Astrocyte (in vitro differentiated cells and primary cell): ENCODE results near the gene TTC23. TPM values are rescaled to one million over a fixed set of nuclear protein-coding genes. Genes with fewer than 3 reads are reported as not detected.

ENCODE experiments used
- DNase-seq: peaks from one replicate; pipeline ENCODE4 v3.0.0-alpha.2; 2010; ENCODE audit warnings: low read depth
- FAIRE-seq: peaks from 2 replicates; lab custom pipeline; 2011; peaks lifted over from hg19 to GRCh38; lab: Jason Lieb, UNC
- H2AFZ ChIP-seq: 2 replicates; pipeline ENCODE4 v1.6.0; 2012; ENCODE audit warnings: low read depth, low read length, inconsistent platforms
- H3K27ac ChIP-seq: 2 replicates; pipeline ENCODE4 v1.5.1; 2011; ENCODE audit warnings: low read depth, low read length, inconsistent platforms
- H3K27me3 ChIP-seq: 2 replicates; pipeline ENCODE4 v1.6.0; 2011; ENCODE audit warnings: low read length, inconsistent platforms; ENCODE audit not compliant: insufficient read depth
- H3K36me3 ChIP-seq: 2 replicates; pipeline ENCODE4 v1.5.1; 2011; ENCODE audit warnings: low read length, inconsistent platforms; ENCODE audit not compliant: insufficient read depth
- H3K4me1 ChIP-seq: 2 replicates; pipeline ENCODE4 v1.5.1; 2011; ENCODE audit warnings: low read length, inconsistent platforms; ENCODE audit not compliant: insufficient read depth
- H3K4me2 ChIP-seq: 2 replicates; pipeline ENCODE4 v1.6.0; 2012; ENCODE audit warnings: low read length, inconsistent platforms
- H3K4me3 ChIP-seq: 2 replicates; pipeline ENCODE4 v1.5.1; 2011; ENCODE audit warnings: low read depth, mild to moderate bottlenecking, low read length, inconsistent platforms; ENCODE audit not compliant: insufficient read depth
- H3K79me2 ChIP-seq: 2 replicates; pipeline ENCODE4 v1.6.0; 2012; ENCODE audit warnings: mild to moderate bottlenecking, low read length, inconsistent platforms; ENCODE audit not compliant: insufficient read depth
- H3K9ac ChIP-seq: 2 replicates; pipeline ENCODE4 v1.6.0; 2012; ENCODE audit warnings: mild to moderate bottlenecking, low read length, inconsistent platforms
- H3K9me3 ChIP-seq: 2 replicates; pipeline ENCODE4 v1.5.1; 2012; ENCODE audit warnings: low read depth, mild to moderate bottlenecking, low read length, inconsistent platforms; ENCODE audit not compliant: insufficient read depth
- H4K20me1 ChIP-seq: 2 replicates; pipeline ENCODE4 v1.6.0; 2012; ENCODE audit warnings: low read length, inconsistent platforms; ENCODE audit not compliant: insufficient read depth
- H3K27ac Mint-ChIP-seq: one replicate; pipeline ENCODE4 v1.8.0; 2021; ENCODE audit warnings: mild to moderate bottlenecking, mixed read lengths; ENCODE audit not compliant: unreplicated experiment
- H3K27me3 Mint-ChIP-seq: one replicate; pipeline ENCODE4 v1.8.0; 2021; ENCODE audit warnings: low read depth, mixed read lengths; ENCODE audit not compliant: unreplicated experiment
- H3K36me3 Mint-ChIP-seq: one replicate; pipeline ENCODE4 v1.8.0; 2021; ENCODE audit warnings: low read depth, mixed read lengths; ENCODE audit not compliant: unreplicated experiment
- H3K4me1 Mint-ChIP-seq: one replicate; pipeline ENCODE4 v1.8.0; 2021; ENCODE audit warnings: low read depth, mixed read lengths; ENCODE audit not compliant: unreplicated experiment
- H3K4me3 Mint-ChIP-seq: one replicate; pipeline ENCODE4 v1.8.0; 2021; ENCODE audit warnings: mild to moderate bottlenecking, moderate library complexity, mixed read lengths; ENCODE audit not compliant: unreplicated experiment
- H3K9me3 Mint-ChIP-seq: one replicate; pipeline ENCODE4 v1.8.0; 2021; ENCODE audit warnings: mild to moderate bottlenecking, mixed read lengths; ENCODE audit not compliant: unreplicated experiment
- EZH2 ChIP-seq: IDR thresholded peaks from 2 replicates; pipeline ENCODE4 v1.6.1; 2012; ENCODE audit warnings: mild to moderate bottlenecking, low read length, inconsistent platforms; ENCODE audit not compliant: insufficient read depth
- total RNA-seq: library from RNA; stranded (reverse); gene quantifications from 2 replicates; pipeline ENCODE4 v1.2.1, GENCODE V29; 2021
- TF ChIP-seq, protein P1 (sequence below): IDR thresholded peaks from 2 replicates; pipeline ENCODE4 v1.5.1; 2011; ENCODE audit warnings: low read depth, mild to moderate bottlenecking, inconsistent platforms, low read length, moderate library complexity; ENCODE audit not compliant: insufficient read depth

The TTC23 gene
- total RNA-seq, 1 donor from 2014 or later, result 20.2 TPM

GRCh38 chr15:99157456-99157855, 91.9 kb downstream of the TTC23 start:
- DNase-seq, result no peak
- H3K4me2 ChIP-seq, result no peak overlapping the region
- Mint-ChIP-seq H3K27me3 (no peaks in the 10 kb centered on the region), H3K4me1 (peaks cover 2% of the 10 kb centered on the region), H3K9me3 (no peaks in the 10 kb centered on the region), H3K27ac (no peak overlapping the region), H3K36me3 (peaks cover 32% of the 10 kb centered on the region), H3K4me3 (no peak overlapping the region)
- H3K27me3 ChIP-seq, result no peaks in the 10 kb centered on the region
- TF ChIP-seq, protein P1, sequence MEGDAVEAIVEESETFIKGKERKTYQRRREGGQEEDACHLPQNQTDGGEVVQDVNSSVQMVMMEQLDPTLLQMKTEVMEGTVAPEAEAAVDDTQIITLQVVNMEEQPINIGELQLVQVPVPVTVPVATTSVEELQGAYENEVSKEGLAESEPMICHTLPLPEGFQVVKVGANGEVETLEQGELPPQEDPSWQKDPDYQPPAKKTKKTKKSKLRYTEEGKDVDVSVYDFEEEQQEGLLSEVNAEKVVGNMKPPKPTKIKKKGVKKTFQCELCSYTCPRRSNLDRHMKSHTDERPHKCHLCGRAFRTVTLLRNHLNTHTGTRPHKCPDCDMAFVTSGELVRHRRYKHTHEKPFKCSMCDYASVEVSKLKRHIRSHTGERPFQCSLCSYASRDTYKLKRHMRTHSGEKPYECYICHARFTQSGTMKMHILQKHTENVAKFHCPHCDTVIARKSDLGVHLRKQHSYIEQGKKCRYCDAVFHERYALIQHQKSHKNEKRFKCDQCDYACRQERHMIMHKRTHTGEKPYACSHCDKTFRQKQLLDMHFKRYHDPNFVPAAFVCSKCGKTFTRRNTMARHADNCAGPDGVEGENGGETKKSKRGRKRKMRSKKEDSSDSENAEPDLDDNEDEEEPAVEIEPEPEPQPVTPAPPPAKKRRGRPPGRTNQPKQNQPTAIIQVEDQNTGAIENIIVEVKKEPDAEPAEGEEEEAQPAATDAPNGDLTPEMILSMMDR, result no peak
- TF ChIP-seq EZH2, result no peak
- H3K79me2 ChIP-seq, result no peaks in the 10 kb centered on the region
- H3K4me1 ChIP-seq, result no peaks in the 10 kb centered on the region
- H3K9ac ChIP-seq, result no peak overlapping the region
- no peak for FAIRE-seq
- H3K4me3 ChIP-seq, result no peak overlapping the region
- no peaks in the 10 kb centered on the region for H4K20me1 ChIP-seq
- H2AFZ ChIP-seq, result no peak overlapping the region
- H3K27ac ChIP-seq, result no peak overlapping the region
- peaks cover 5% of the 10 kb centered on the region for H3K36me3 ChIP-seq
- no peaks in the 10 kb centered on the region for H3K9me3 ChIP-seq

DNA sequence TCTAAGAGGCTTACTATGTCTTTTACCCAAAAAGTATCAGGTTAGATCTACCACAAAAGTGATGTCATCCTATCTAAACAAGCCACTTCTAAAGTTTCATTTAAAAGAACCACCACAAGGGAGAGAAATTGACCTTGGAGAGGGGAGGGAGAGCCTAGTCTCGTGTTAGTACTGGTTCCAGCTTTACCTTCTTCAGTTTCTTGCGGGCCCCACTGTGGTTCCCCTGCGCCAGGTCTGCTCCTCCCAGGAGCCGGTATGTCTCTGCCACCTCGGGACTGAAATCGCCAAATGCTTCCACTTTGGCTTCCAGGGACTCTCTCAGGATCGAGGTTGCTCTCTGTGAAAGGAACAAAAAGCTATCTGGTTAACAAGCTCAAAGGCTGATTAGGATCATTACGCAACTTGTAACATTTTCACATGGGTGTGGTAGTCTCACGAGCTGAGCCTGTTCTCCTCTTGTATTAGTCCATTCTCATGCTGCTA, 93.4 kb downstream of the TTC23 start:
- Histone ChIP-seq H3K4me2 (peak overlapping the region; percentile 6), H2AFZ (no peak overlapping the region), H3K36me3 (peaks cover 3% of the 10 kb centered on the region), H3K4me3 (no peak overlapping the region), H3K79me2 (no peaks in the 10 kb centered on the region), H3K4me1 (no peaks in the 10 kb centered on the region), H3K9ac (no peak overlapping the region), H3K9me3 (no peaks in the 10 kb centered on the region), H3K27ac (no peak overlapping the region), H4K20me1 (no peaks in the 10 kb centered on the region), H3K27me3 (no peaks in the 10 kb centered on the region)
- FAIRE-seq (no peak), DNase-seq (peak; percentile 56)
- Mint-ChIP-seq H3K36me3 (peaks cover 38% of the 10 kb centered on the region), H3K27me3 (no peaks in the 10 kb centered on the region), H3K4me1 (peaks cover 2% of the 10 kb centered on the region), H3K27ac (no peak overlapping the region), H3K9me3 (no peaks in the 10 kb centered on the region), H3K4me3 (no peak overlapping the region)
- TF ChIP-seq, protein P1, result no peak
- TF ChIP-seq EZH2, result no peak

DNA sequence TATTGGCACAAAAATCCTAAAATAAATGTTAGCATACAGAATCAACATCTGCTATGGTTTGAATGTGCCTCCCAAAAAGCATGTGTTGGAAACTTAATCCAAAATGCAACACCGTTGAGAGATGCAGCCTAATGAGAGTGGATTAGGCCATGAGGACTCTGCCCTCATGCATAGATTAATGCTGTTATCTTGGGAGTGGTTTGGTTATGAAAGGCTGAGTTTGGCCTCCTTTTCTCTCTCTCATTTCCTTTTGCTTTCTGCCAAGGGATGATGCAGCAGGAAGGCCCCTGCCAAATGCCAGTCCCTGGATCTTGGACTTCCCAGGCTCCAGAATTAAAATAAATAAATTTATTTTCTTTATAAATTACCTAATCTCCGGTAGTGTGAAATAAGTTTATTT, 95.1 kb downstream of the TTC23 start:
- H3K4me2 ChIP-seq, result no peak overlapping the region
- no peak overlapping the region for H3K27ac ChIP-seq
- H3K4me3 ChIP-seq, result no peak overlapping the region
- H3K36me3 ChIP-seq, result peaks cover 3% of the 10 kb centered on the region
- no peak overlapping the region for H3K27ac Mint-ChIP-seq
- no peaks in the 10 kb centered on the region for H3K9me3 ChIP-seq
- H4K20me1 ChIP-seq, result no peaks in the 10 kb centered on the region
- no peaks in the 10 kb centered on the region for H3K9me3 Mint-ChIP-seq
- FAIRE-seq, result no peak
- no peaks in the 10 kb centered on the region for H3K27me3 Mint-ChIP-seq
- H3K36me3 Mint-ChIP-seq, result peaks cover 38% of the 10 kb centered on the region
- no peaks in the 10 kb centered on the region for H3K79me2 ChIP-seq
- no peak for TF ChIP-seq EZH2
- TF ChIP-seq, protein P1, result no peak
- H3K4me1 Mint-ChIP-seq, result peaks cover 2% of the 10 kb centered on the region
- no peak overlapping the region for H3K9ac ChIP-seq
- H2AFZ ChIP-seq, result no peak overlapping the region
- H3K27me3 ChIP-seq, result no peaks in the 10 kb centered on the region
- H3K4me3 Mint-ChIP-seq, result no peak overlapping the region
- H3K4me1 ChIP-seq, result no peaks in the 10 kb centered on the region
- DNase-seq, result peak; percentile 29
